Measurements from ENCODE around the gene DNAH11. TPM values are rescaled to one million over a fixed set of nuclear protein-coding genes. Genes with fewer than 3 reads are reported as not detected.

The DNAH11 gene
- total and polyA plus RNA-seq, 11 donors: 0.04 to 0.98 (median 0.23) TPM

DNA sequence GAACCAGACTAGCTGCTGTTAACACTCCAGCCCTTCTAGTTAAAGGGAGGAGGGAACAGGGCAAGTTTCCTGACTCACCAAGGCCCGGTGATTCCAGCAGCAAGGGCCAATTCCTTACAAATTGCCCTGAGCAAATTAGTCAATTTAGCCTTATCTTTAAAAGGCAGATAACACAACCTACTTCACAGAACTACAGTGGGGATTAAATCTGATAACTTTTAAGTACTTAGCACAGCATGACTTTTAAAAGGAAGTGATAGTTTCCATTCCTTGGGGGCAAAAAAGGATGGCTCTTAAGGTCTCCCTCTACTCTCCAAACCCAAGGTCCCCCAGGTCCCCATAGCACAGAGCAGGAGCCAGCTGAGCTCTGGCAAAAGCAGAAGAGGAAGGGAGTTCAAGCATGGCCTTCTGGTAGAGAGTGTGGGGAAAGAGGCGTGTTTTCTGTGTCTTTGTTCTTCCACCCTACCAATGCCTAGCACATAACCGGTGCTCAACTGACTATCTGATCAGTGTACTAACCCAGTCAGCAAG lies 398.8 kb downstream of the DNAH11 start:
- TF ChIP-seq CTCF (IDR thresholded peaks at IDR 0.05) (no peak), POLR2A (IDR thresholded peaks at IDR 0.05) (no peak)
- intact Hi-C loops (cut with DNase I): loop anchor here in 1 of 10 donors (10.0 kb wide), 1 partner anchor 47 kb away; no protein-coding TSS in a partner anchor
- no peaks in the 10 kb centered on the region for H3K36me3 ChIP-seq
- ATAC-seq (no peak), DNase-seq (no peak)
- 39 to 57% (median 47%) methylated on average over 3 of the region's 3 CpGs for WGBS, 4 donors
- peak overlapping the region; percentile 2 to 88 (median 47) for H3K27ac ChIP-seq
- peaks cover 0 to 8% (median 0%) of the 10 kb centered on the region in 12 donors for H3K9me3 ChIP-seq
- no peak overlapping the region for H3K4me3 ChIP-seq
- H3K4me1 ChIP-seq: peaks cover 0 to 59% (median 23%) of the 10 kb centered on the region in 12 donors
- H3K27me3 ChIP-seq: no peaks in the 10 kb centered on the region

DNA sequence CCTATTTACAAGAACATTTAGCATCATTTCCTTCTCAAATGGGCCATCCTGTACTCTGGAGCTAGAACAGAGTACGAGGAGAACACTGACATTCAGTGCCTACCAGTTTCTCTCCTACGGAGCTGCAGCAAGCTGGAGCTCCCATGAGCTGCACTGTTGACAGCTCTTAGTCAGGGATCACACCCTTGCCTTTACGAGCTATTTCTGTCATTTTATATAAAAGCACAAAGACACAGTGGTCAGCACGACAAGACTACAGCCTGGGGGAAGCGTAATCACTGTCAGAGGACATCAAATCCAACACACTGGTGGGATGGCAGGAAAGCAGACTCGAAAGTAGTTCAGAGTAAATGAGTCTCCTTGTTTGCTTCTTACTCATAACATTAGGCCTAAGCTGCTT lies 400.1 kb downstream of the DNAH11 start:
- ATAC-seq (peak in 2 of 4 donors; percentile 21 to 38), DNase-seq (no peak)
- no peak for TF ChIP-seq POLR2A (IDR thresholded peaks at IDR 0.05)
- no peak for TF ChIP-seq CTCF (IDR thresholded peaks at IDR 0.05)
- no peaks in the 10 kb centered on the region for H3K27me3 ChIP-seq
- peaks cover 0 to 59% (median 23%) of the 10 kb centered on the region in 12 donors for H3K4me1 ChIP-seq
- peak overlapping the region in 2 of 12 donors; percentile 1 to 5 for H3K4me3 ChIP-seq
- H3K9me3 ChIP-seq: no peaks in the 10 kb centered on the region
- intact Hi-C loops (cut with DNase I): loop anchor here in 1 of 10 donors (10.0 kb wide), 1 partner anchor 48 kb away; no protein-coding TSS in a partner anchor
- peak overlapping the region in 11 of 12 donors; percentile 19 to 88 (median 55) for H3K27ac ChIP-seq
- 48 to 60% (median 57%) methylated on average over 6 of the region's 6 CpGs for WGBS, 4 donors
- H3K36me3 ChIP-seq: no peaks in the 10 kb centered on the region

- H3K9me3 ChIP-seq: no peaks in the 10 kb centered on the region
- DNase-seq (no peak), ATAC-seq (no peak)
- peak overlapping the region in 2 of 12 donors; percentile 5 to 71 for H3K4me3 ChIP-seq
- H3K36me3 ChIP-seq: no peaks in the 10 kb centered on the region
- peak overlapping the region in 10 of 12 donors; percentile 19 to 91 (median 61) for H3K27ac ChIP-seq
- intact Hi-C loops (cut with DNase I): loop anchor here in 1 of 10 donors (10.0 kb wide), 1 partner anchor 49 kb away; no protein-coding TSS in a partner anchor
- 56 to 65% (median 62%) methylated on average over 5 of the region's 5 CpGs for WGBS, 4 donors
- H3K4me1 ChIP-seq: peaks cover 0 to 59% (median 23%) of the 10 kb centered on the region in 12 donors
- no peaks in the 10 kb centered on the region for H3K27me3 ChIP-seq
- TF ChIP-seq CTCF (IDR thresholded peaks at IDR 0.05) (no peak), POLR2A (IDR thresholded peaks at IDR 0.05) (no peak)
Observed at GRCh38 chr7:21943436-21943835, 400.6 kb downstream of the DNAH11 start.

- peak; percentile 18 to 65 (median 38) for DNase-seq
- H3K4me1 ChIP-seq: peaks cover 0 to 48% (median 22%) of the 10 kb centered on the region in 12 donors
- H3K36me3 ChIP-seq: no peaks in the 10 kb centered on the region
- WGBS, 4 donors: 1 to 2% (median 1%) methylated on average over 33 to 34 of the region's 34 CpGs
- no peaks in the 10 kb centered on the region for H3K27me3 ChIP-seq
- intact Hi-C loops (cut with DNase I): loop anchor here in 2 of 10 donors (5.0 to 10.0 kb wide), 2 partner anchors 50 to 57 kb away; no protein-coding TSS in a partner anchor
- TF ChIP-seq CTCF (IDR thresholded peaks at IDR 0.05): no peak
- no peak for TF ChIP-seq POLR2A (IDR thresholded peaks at IDR 0.05)
- ATAC-seq: peak in 2 of 4 donors; percentile 22 to 34
- H3K9me3 ChIP-seq: no peaks in the 10 kb centered on the region
- H3K27ac ChIP-seq: peak overlapping the region in 11 of 12 donors; percentile 75 to 92 (median 87)
- H3K4me3 ChIP-seq: peak overlapping the region; percentile 34 to 78 (median 70)
Observed at GRCh38 chr7:21944616-21945453, 402.0 kb downstream of the DNAH11 start.
